IMR-90 (cell line): ENCODE results near the gene GPRC5B. TPM values are rescaled to one million over a fixed set of nuclear protein-coding genes. Genes with fewer than 3 reads are reported as not detected.

ENCODE experiments used
- ATAC-seq: fragments of 200-7000 bp; cut with Tn5 transposase; 2 replicates; pipeline ENCODE4 v1.9.1; 2020; ENCODE audit warnings: low read depth, mild to moderate bottlenecking, moderate library complexity
- BruUV-seq: library from RNA; stranded (reverse); fragments of 400-500 nt; replicated peaks from 2 replicates; lab custom pipeline; 2021; lab: Mats Ljungman, UMichigan
- CTCF ChIA-PET: fragments of 300-600 bp; formaldehyde crosslinking; extraction: SDS; loops from one replicate; lab custom pipeline; 2021; ENCODE audit warnings: antibody characterized with exemption; lab: Yijun Ruan, JAX
- POLR2A ChIA-PET: fragments of 300-600 bp; sonication (Branson Sonifier 250); formaldehyde crosslinking; loops from one replicate; lab custom pipeline; 2022; ENCODE audit warnings: antibody characterized with exemption; ENCODE audit not compliant: unreplicated experiment; lab: Charles Lee
- DNase-seq: peaks from one replicate; pipeline ENCODE4 v3.0.0; 2013
- H2AFZ ChIP-seq: replicated peaks from 2 replicates; pipeline ENCODE3; 2013; ENCODE audit warnings: low read length, mild to moderate bottlenecking; ENCODE audit not compliant: poor library complexity
- H2AK5ac ChIP-seq: 2 replicates; pipeline ENCODE4 v1.6.1; 2013; ENCODE audit warnings: low read depth, low read length, inconsistent platforms
- H2AK9ac ChIP-seq: replicated peaks from 2 replicates; pipeline ENCODE3; 2013; ENCODE audit warnings: mild to moderate bottlenecking, low read depth, low read length, moderate library complexity; ENCODE audit not compliant: poor library complexity
- H2BK120ac ChIP-seq: 2 replicates; pipeline ENCODE4 v1.6.1; 2013; ENCODE audit warnings: low read depth, low read length, inconsistent platforms
- H2BK15ac ChIP-seq: 3 replicates; pipeline ENCODE4 v1.6.1; 2013; ENCODE audit warnings: low read depth, low read length, inconsistent platforms
- H2BK20ac ChIP-seq: 2 replicates; pipeline ENCODE4 v1.6.1; 2013; ENCODE audit warnings: low read depth, mild to moderate bottlenecking, inconsistent platforms, low read length, moderate library complexity
- H2BK5ac ChIP-seq: 2 replicates; pipeline ENCODE4 v1.6.1; 2013; ENCODE audit warnings: mild to moderate bottlenecking, low read depth, low read length, inconsistent platforms; ENCODE audit not compliant: poor library complexity, severe bottlenecking
- H3K14ac ChIP-seq: replicated peaks from 2 replicates; pipeline ENCODE4 v1.6.1; 2013; ENCODE audit warnings: low read depth, low read length, inconsistent platforms
- H3K18ac ChIP-seq: 2 replicates; pipeline ENCODE4 v1.6.1; 2013; ENCODE audit warnings: low read depth, low read length, control low read depth
- H3K23ac ChIP-seq: 2 replicates; pipeline ENCODE4 v1.6.1; 2013; ENCODE audit warnings: low read depth, low read length, inconsistent platforms
- H3K27ac ChIP-seq: 2 replicates; pipeline ENCODE4 v1.5.1; 2013; ENCODE audit warnings: mild to moderate bottlenecking, control low read depth, low read length; ENCODE audit not compliant: insufficient read depth
- H3K27me3 ChIP-seq: 2 replicates; pipeline ENCODE4 v1.6.1; 2013; ENCODE audit warnings: low read length; ENCODE audit not compliant: control insufficient read depth, insufficient read depth
- H3K36me3 ChIP-seq: 2 replicates; pipeline ENCODE4 v1.6.1; 2013; ENCODE audit warnings: low read length, mixed read lengths; ENCODE audit not compliant: control insufficient read depth, insufficient read depth
- H3K4ac ChIP-seq: 2 replicates; pipeline ENCODE4 v1.6.1; 2013; ENCODE audit warnings: low read depth, low read length, inconsistent platforms
- H3K4me1 ChIP-seq: 2 replicates; pipeline ENCODE4 v1.6.1; 2013; ENCODE audit warnings: low read length, mixed read lengths; ENCODE audit not compliant: control insufficient read depth, insufficient read depth
- H3K4me2 ChIP-seq: 2 replicates; pipeline ENCODE4 v1.6.1; 2013; ENCODE audit warnings: low read depth, mild to moderate bottlenecking, control low read depth, low read length, moderate library complexity
- H3K4me3 ChIP-seq: 2 replicates; pipeline ENCODE4 v1.5.1; 2013; ENCODE audit warnings: low read depth, mild to moderate bottlenecking, control low read depth, low read length, moderate library complexity; ENCODE audit not compliant: insufficient read depth
- H3K56ac ChIP-seq: 2 replicates; pipeline ENCODE4 v1.6.1; 2013; ENCODE audit warnings: low read length, inconsistent platforms; ENCODE audit not compliant: insufficient read depth; ENCODE audit errors: extremely low read depth
- H3K79me1 ChIP-seq, 2 experiments: 2 replicates each; pipeline ENCODE4 v1.6.1; 2013; ENCODE audit warnings: low read length in 2 of 2, inconsistent platforms in 1 of 2, low read depth in 1 of 2
- H3K9ac ChIP-seq: 2 replicates; pipeline ENCODE4 v1.6.1; 2013; ENCODE audit warnings: low read depth, low read length, control low read depth
- H3K9me1 ChIP-seq: 2 replicates; pipeline ENCODE4 v1.6.1; 2013; ENCODE audit warnings: low read length, inconsistent platforms; ENCODE audit not compliant: insufficient read depth
- H3K9me3 ChIP-seq: 2 replicates; pipeline ENCODE4 v1.6.1; 2013; ENCODE audit warnings: low read length; ENCODE audit not compliant: control insufficient read depth, insufficient read depth
- H4K20me1 ChIP-seq: 2 replicates; pipeline ENCODE4 v1.6.1; 2013; ENCODE audit warnings: low read length, inconsistent platforms; ENCODE audit not compliant: insufficient read depth
- H4K5ac ChIP-seq: 2 replicates; pipeline ENCODE4 v1.6.1; 2013; ENCODE audit warnings: mild to moderate bottlenecking, low read depth, low read length, control low read depth
- H4K8ac ChIP-seq, 2 experiments: 2 replicates each; pipeline ENCODE4 v1.6.1; 2013; ENCODE audit warnings: low read depth in 2 of 2, low read length in 2 of 2, control low read depth in 1 of 2, inconsistent platforms in 1 of 2
- H4K91ac ChIP-seq: 2 replicates; pipeline ENCODE4 v1.6.1; 2013; ENCODE audit warnings: low read depth, low read length, inconsistent platforms; ENCODE audit not compliant: insufficient read depth
- BHLHE40 ChIP-seq: fragments of 150-350 bp; IDR thresholded peaks from 2 replicates; pipeline ENCODE4 v1.6.1; 2016; ENCODE audit warnings: mild to moderate bottlenecking, low read depth, low read length
- CEBPB ChIP-seq: IDR thresholded peaks from 2 replicates; pipeline ENCODE4 v1.6.1; 2012; ENCODE audit warnings: low read depth, low read length, improper control_type of control experiment
- CTCF ChIP-seq: conservative IDR thresholded peaks from 2 replicates; pipeline ENCODE4 v1.5.1; 2012; ENCODE audit warnings: mild to moderate bottlenecking, low read depth, low read length, improper control_type of control experiment
- MAZ ChIP-seq: IDR thresholded peaks from 2 replicates; pipeline ENCODE4 v1.6.1; 2012; ENCODE audit warnings: low read depth, mild to moderate bottlenecking, low read length, improper control_type of control experiment, moderate library complexity, borderline replicate concordance
- RAD21 ChIP-seq: IDR thresholded peaks from 2 replicates; pipeline ENCODE4 v1.6.1; 2012; ENCODE audit warnings: low read length, improper control_type of control experiment
- RCOR1 ChIP-seq: IDR thresholded peaks from 2 replicates; pipeline ENCODE4 v1.6.1; 2012; ENCODE audit warnings: mild to moderate bottlenecking, low read length, improper control_type of control experiment; ENCODE audit not compliant: insufficient replicate concordance
- RFX5 ChIP-seq: IDR thresholded peaks from 2 replicates; pipeline ENCODE4 v1.8.0; 2012; ENCODE audit warnings: low read depth, mild to moderate bottlenecking, low read length, moderate library complexity
- SMC3 ChIP-seq: fragments of 150-350 bp; IDR thresholded peaks from 2 replicates; pipeline ENCODE4 v1.6.1; 2016; ENCODE audit warnings: low read depth, mild to moderate bottlenecking, antibody characterized with exemption, low read length, moderate library complexity
- WGBS, 2 experiments: methylation state at CpG; one replicate each; pipeline versions ENCODE4 v1.1.5 to v1.1.7; 2013; ENCODE audit warnings: missing lambda C conversion rate in 2 of 2; ENCODE audit not compliant: insufficient read length in 1 of 2; ENCODE audit errors: extremely low coverage in 2 of 2; 5-methylcytosine and 5-hydroxymethylcytosine counted together
- dilution Hi-C: fragments of 300-500 bp; cut with HindIII; formaldehyde crosslinking; loops from one replicate; pipeline ENCODE4 v1.14.3; 2018; ENCODE audit warnings: low sequenced_read_pairs; ENCODE audit not compliant: unreplicated experiment
- in situ Hi-C: fragments of 300-500 bp; cut with MboI; formaldehyde crosslinking; loops from 3 replicates; pipeline ENCODE4 v1.14.3; 2019; ENCODE audit warnings: low sequenced_read_pairs, inconsistent platforms, mixed read lengths
- intact Hi-C: fragments of 100-400 bp; cut with micrococcal nuclease; formaldehyde crosslinking; loops from 2 replicates; pipeline ENCODE4 v1.10.0; 2022
- polyA plus RNA-seq, 3 experiments: library from polyadenylated mRNA; depleted of rRNA; stranded (reverse); fragments of >200 nt; gene quantifications; 2 replicates each; pipeline ENCODE4 v1.2.3, GENCODE V29; 2012; ENCODE audit warnings: low replicate concordance in 1 of 3
- total RNA-seq: library from RNA; depleted of rRNA; stranded (reverse); fragments of >200 nt; gene quantifications from 2 replicates; pipeline ENCODE4 v1.2.3, GENCODE V29; 2012

Gene GPRC5B
- total and polyA plus RNA-seq, 2 of the 4 experiments (the other 2 are of a cell fraction): 2.5 to 8.5 TPM

GRCh38 chr16:19911747-19912454 is 27.3 kb upstream of the GPRC5B start (continued):
- TF ChIP-seq RFX5: no peak

GRCh38 chr16:19911204-19911603 is 26.6 kb upstream of the GPRC5B start:
- no peaks in the 10 kb centered on the region for H3K79me1 ChIP-seq

More at GRCh38 chr16:19911204-19911603, 26.6 kb upstream of the GPRC5B start:
- CTCF ChIA-PET: interaction anchor here (0.5 to 1.0 kb wide), 3 partner anchors 327 to 472 kb away, joined by 3 to 5 read pairs (median 4); no protein-coding TSS in a partner anchor
- H2BK15ac ChIP-seq: no peak overlapping the region
- H3K9me3 ChIP-seq: no peaks in the 10 kb centered on the region
- no peak overlapping the region for H3K27ac ChIP-seq
- TF ChIP-seq RAD21 (no peak), CTCF (no peak), BHLHE40 (no peak), MAZ (no peak), RCOR1 (no peak), CEBPB (no peak), SMC3 (no peak)
- no peaks in the 10 kb centered on the region for H3K9me1 ChIP-seq
- H4K5ac ChIP-seq: no peak overlapping the region
- no TSS peak for BruUV-seq
- whole genome bisulfite sequencing, 2 experiments: no CpG with 5 or more reads among the region's 2 CpGs
- H3K56ac ChIP-seq: no peak overlapping the region
- no peak overlapping the region for H3K18ac ChIP-seq
- no peak overlapping the region for H3K4ac ChIP-seq
- H3K14ac ChIP-seq: no peak overlapping the region
- no peak overlapping the region for H4K91ac ChIP-seq
- dilution Hi-C loops: no loop called here
- H3K27me3 ChIP-seq: no peaks in the 10 kb centered on the region
- in situ Hi-C loops: no loop called here
- no peak overlapping the region for H2AK9ac ChIP-seq
- no peak for DNase-seq
- POLR2A ChIA-PET: no interaction called here
- H2AK5ac ChIP-seq: no peak overlapping the region
- H3K4me3 ChIP-seq: no peak overlapping the region
- H2BK120ac ChIP-seq: no peak overlapping the region
- intact Hi-C loops: no loop called here
- H4K20me1 ChIP-seq: no peaks in the 10 kb centered on the region
- no peak overlapping the region for H2BK5ac ChIP-seq
- H2BK20ac ChIP-seq: no peak overlapping the region
- H2AFZ ChIP-seq: no peak overlapping the region
- H3K36me3 ChIP-seq: no peaks in the 10 kb centered on the region
- no peak overlapping the region for H3K4me2 ChIP-seq
- ATAC-seq: no peak
- no peak overlapping the region for H3K23ac ChIP-seq
- H3K9ac ChIP-seq: no peak overlapping the region
- no peaks in the 10 kb centered on the region for H3K4me1 ChIP-seq
- H4K8ac ChIP-seq: no peak overlapping the region
